HepG2 (cell line): ENCODE data around the gene PDGFD. TPM values are rescaled to one million over a fixed set of nuclear protein-coding genes. Genes with fewer than 3 reads are reported as not detected.

Experiments used
- ATAC-seq: fragments of 200-7000 bp; cut with Tn5 transposase; 3 replicates; pipeline ENCODE4 v1.9.1; 2020; ENCODE audit warnings: mild to moderate bottlenecking, moderate library complexity
- BruUV-seq: library from RNA; stranded (reverse); fragments of 400-500 nt; replicated peaks from 2 replicates; lab custom pipeline; 2021; lab: Mats Ljungman, UMichigan
- CTCF ChIA-PET: fragments of 300-600 bp; formaldehyde crosslinking; extraction: SDS; loops from one replicate; lab custom pipeline; 2021; ENCODE audit warnings: low total read pairs, inconsistent platforms, low intra/inter-chr PET ratio; lab: Yijun Ruan, JAX
- POLR2A ChIA-PET: fragments of 350-600 bp; sonication (Branson Sonifier 250); formaldehyde crosslinking; loops from one replicate; lab custom pipeline; 2020; ENCODE audit warnings: antibody characterized with exemption, inconsistent platforms; lab: Yijun Ruan, JAX
- DNase-seq: peaks from one replicate; pipeline ENCODE4 v3.0.0-alpha.2; 2015; ENCODE audit warnings: low spot score
- FAIRE-seq: peaks from 3 replicates; lab custom pipeline; 2011; peaks lifted over from hg19 to GRCh38; lab: Jason Lieb, UNC
- H2AFZ ChIP-seq: one replicate; pipeline ENCODE4 v1.6.1; 2011; ENCODE audit warnings: low read length, inconsistent platforms
- H3K27ac ChIP-seq: fragments of 300-600 bp; 3 replicates; pipeline ENCODE4 v1.8.0; 2011; ENCODE audit warnings: mixed run types, mild to moderate bottlenecking, mixed read lengths, low read length, inconsistent platforms; ENCODE audit not compliant: insufficient read depth; ENCODE audit errors: extremely low read length
- H3K27me3 ChIP-seq, 2 experiments: fragments of 200-600 bp in 1 of 2; 2 replicates in 1 of 2; 3 replicates in 1 of 2; pipeline versions ENCODE4 v1.6.0 to v1.8.0; 2011; ENCODE audit warnings: low read length in 2 of 2, mild to moderate bottlenecking in 2 of 2, moderate library complexity in 2 of 2, inconsistent platforms in 1 of 2; ENCODE audit not compliant: insufficient read depth in 2 of 2, control insufficient read depth in 1 of 2
- H3K36me3 ChIP-seq, 2 experiments: fragments of 200-600 bp in 1 of 2; replicated peaks in 1 of 2; 2 replicates in 1 of 2; 3 replicates in 1 of 2; pipeline versions ENCODE4 v1.5.1 to v1.8.0; 2011; ENCODE audit warnings: low read length in 2 of 2, inconsistent platforms in 1 of 2; ENCODE audit not compliant: insufficient read depth in 2 of 2, control insufficient read depth in 1 of 2
- H3K4me1 ChIP-seq: 2 replicates; pipeline ENCODE4 v1.5.1; 2012; ENCODE audit warnings: low read length, inconsistent platforms; ENCODE audit not compliant: insufficient read depth
- H3K4me2 ChIP-seq: 2 replicates; pipeline ENCODE4 v1.6.0; 2011; ENCODE audit warnings: low read depth, low read length, inconsistent platforms
- H3K4me3 ChIP-seq, 3 experiments: fragments of 200-600 bp in 1 of 3; sonication (generic), shearing (Covaris generic) in 1 of 3; replicated peaks in 1 of 3; 2 replicates each; pipeline ENCODE4 v1.5.1; 2011 to 2016; ENCODE audit warnings: low read length in 3 of 3, inconsistent platforms in 2 of 3, low read depth in 2 of 3, mild to moderate bottlenecking in 2 of 3, control low read depth in 1 of 3, mixed read lengths in 1 of 3; ENCODE audit not compliant: insufficient read depth in 1 of 3
- H3K79me2 ChIP-seq: one replicate; pipeline ENCODE4 v1.6.1; 2011; ENCODE audit warnings: low read length, inconsistent platforms; ENCODE audit not compliant: insufficient read depth
- H3K9ac ChIP-seq: 2 replicates; pipeline ENCODE4 v1.6.0; 2011; ENCODE audit warnings: mild to moderate bottlenecking, low read depth, low read length, inconsistent platforms; ENCODE audit not compliant: insufficient read depth
- H3K9me3 ChIP-seq: 2 replicates; pipeline ENCODE4 v1.5.1; 2012; ENCODE audit warnings: mild to moderate bottlenecking, low read length
- H4K20me1 ChIP-seq: 2 replicates; pipeline ENCODE4 v1.6.0; 2011; ENCODE audit warnings: inconsistent platforms, mild to moderate bottlenecking, low read length, moderate library complexity; ENCODE audit not compliant: insufficient read depth
- GRHL1 ChIP-seq: sonication (generic); formaldehyde crosslinking; conservative IDR thresholded peaks from 2 replicates; pipeline ENCODE4 v1.8.0; 2022; ENCODE audit warnings: missing genetic modification reagents
- HBP1 ChIP-seq: IDR thresholded peaks from 2 replicates; pipeline ENCODE4 v1.6.1; 2016; ENCODE audit warnings: low read depth, control low read depth
- HES4 ChIP-seq: sonication (generic); formaldehyde crosslinking; IDR thresholded peaks from 2 replicates; pipeline ENCODE4 v1.9.0; 2021; ENCODE audit warnings: mild to moderate bottlenecking, missing genetic modification reagents, borderline replicate concordance
- HOXD1 ChIP-seq: sonication (generic); formaldehyde crosslinking; IDR thresholded peaks from 2 replicates; pipeline ENCODE4 v1.5.0; 2020; ENCODE audit warnings: missing genetic modification reagents
- KDM3A ChIP-seq: IDR thresholded peaks from 2 replicates; pipeline ENCODE4 v1.6.1; 2018; ENCODE audit warnings: low read depth, missing compliant biosample characterization
- RXRB ChIP-seq: IDR thresholded peaks from 2 replicates; pipeline ENCODE4 v1.6.1; 2016; ENCODE audit warnings: borderline replicate concordance, missing genetic modification reagents, missing compliant biosample characterization
- TCF12 ChIP-seq, 2 experiments: fragments of 450-650 bp in 1 of 2; sonication (generic) in 1 of 2; formaldehyde crosslinking in 1 of 2; IDR thresholded peaks; 2 replicates each; pipeline versions ENCODE4 v1.6.1 to v1.8.0; 2017 to 2022; ENCODE audit warnings: antibody characterized with exemption in 1 of 2, mild to moderate bottlenecking in 1 of 2, missing genetic modification reagents in 1 of 2, moderate library complexity in 1 of 2
- TP53 ChIP-seq: sonication (generic); formaldehyde crosslinking; conservative IDR thresholded peaks from 2 replicates; pipeline ENCODE4 v1.4.0; 2020; ENCODE audit warnings: missing genetic modification reagents
- TSC22D2 ChIP-seq: sonication (generic); formaldehyde crosslinking; IDR thresholded peaks from 2 replicates; pipeline ENCODE4 v1.5.1; 2020; ENCODE audit warnings: missing genetic modification reagents, mild to moderate bottlenecking, borderline replicate concordance
- YEATS2 ChIP-seq: sonication (generic); formaldehyde crosslinking; IDR thresholded peaks from 2 replicates; pipeline ENCODE4 v1.4.0; 2020; ENCODE audit warnings: missing genetic modification reagents, borderline replicate concordance
- ZNF160 ChIP-seq: sonication (generic); formaldehyde crosslinking; IDR thresholded peaks from 2 replicates; pipeline ENCODE4 v1.8.0; 2022; ENCODE audit warnings: mild to moderate bottlenecking, inconsistent platforms, missing genetic modification reagents
- ZNF276 ChIP-seq: sonication (generic); formaldehyde crosslinking; IDR thresholded peaks from 2 replicates; pipeline ENCODE4 v1.4.0; 2020; ENCODE audit warnings: mild to moderate bottlenecking, low read depth, missing genetic modification reagents
- ZNF589 ChIP-seq: sonication (generic); formaldehyde crosslinking; conservative IDR thresholded peaks from 2 replicates; pipeline ENCODE4 v1.8.0; 2022; ENCODE audit warnings: mild to moderate bottlenecking, moderate library complexity, missing genetic modification reagents
- ZNF772 ChIP-seq: sonication (generic); formaldehyde crosslinking; IDR thresholded peaks from 2 replicates; pipeline ENCODE4 v1.5.0; 2020; ENCODE audit warnings: mild to moderate bottlenecking, missing genetic modification reagents
- ZNF780A ChIP-seq: sonication (generic); formaldehyde crosslinking; IDR thresholded peaks from 2 replicates; pipeline ENCODE4 v1.8.0; 2022; ENCODE audit warnings: mild to moderate bottlenecking, missing genetic modification reagents, moderate library complexity
- ZNF790 ChIP-seq: sonication (generic); formaldehyde crosslinking; IDR thresholded peaks from 2 replicates; pipeline ENCODE4 v1.8.0; 2022; ENCODE audit warnings: missing genetic modification reagents, mild to moderate bottlenecking, borderline replicate concordance
- WGBS: methylation state at CpG from one replicate; pipeline ENCODE4 v1.1.6; 2017; ENCODE audit warnings: low lambda C conversion rate; 5-methylcytosine and 5-hydroxymethylcytosine counted together
- in situ Hi-C: cut with HindIII; loops from 2 replicates; pipeline ENCODE4 v1.10.0; 2017; ENCODE audit warnings: low pct_unique_long_range_greater_than_20kb; ENCODE audit not compliant: extremely low pct_ligation_motif_present
- intact Hi-C: fragments of 100-400 bp; cut with micrococcal nuclease; formaldehyde crosslinking; loops from one replicate; pipeline ENCODE4 v1.10.0; 2022; ENCODE audit not compliant: unreplicated experiment
- polyA plus RNA-seq, 8 experiments: library from polyadenylated mRNA; depleted of rRNA in 3 of 8; stranded (reverse) in 7 of 8; unstranded in 1 of 8; fragments of >200 nt; fragmentation: Illumina TruSeq in 4 of 8; extraction: Trizol in 4 of 8; gene quantifications; 2 replicates each; pipeline versions ENCODE4 v1.2.1 to v1.2.3, GENCODE V29; 2011 to 2016; ENCODE audit warnings: low read depth in 4 of 8, missing spikeins in 1 of 8, mixed read lengths in 1 of 8; ENCODE audit not compliant: insufficient read depth in 1 of 8
- total RNA-seq, 5 experiments: library from RNA; depleted of rRNA; stranded (reverse); fragments of >200 nt; fragmentation: Illumina TruSeq; extraction: Trizol; gene quantifications; 2 replicates each; pipeline ENCODE4 v1.2.3, GENCODE V29; 2016; ENCODE audit warnings: low read depth in 1 of 5
- TF ChIP-seq, protein P1 (sequence below): IDR thresholded peaks from 2 replicates; pipeline ENCODE4 v1.6.1; 2016; ENCODE audit warnings: mild to moderate bottlenecking, missing biosample characterization, missing genetic modification reagents

PDGFD gene
- total and polyA plus RNA-seq, 2 of the 13 experiments (the other 11 are each of a cell fraction or from before 2014, with no cell fraction given), result 0.09 to 0.29 TPM

GRCh38 chr11:103929170-103929903 lies 234.6 kb downstream of the PDGFD start:
- H3K27ac ChIP-seq, result no peak overlapping the region
- WGBS, result 3% methylated on average over 3 of the region's 3 CpGs
- no peak overlapping the region for H3K4me3 ChIP-seq
- DNase-seq (no peak), ATAC-seq (no peak), FAIRE-seq (no peak)
- no peaks in the 10 kb centered on the region for H3K36me3 ChIP-seq
- in situ Hi-C loops (no loop called here), intact Hi-C loops (no loop called here)
- POLR2A ChIA-PET, result no interaction called here
- CTCF ChIA-PET, result no interaction called here
- TF ChIP-seq HOXD1 (CRISPR knock-in tag) (no peak), ZNF790 (CRISPR knock-in tag) (no peak), ZNF589 (CRISPR knock-in tag) (no peak), TCF12 (IDR thresholded peaks at IDR 0.05) (no peak), TCF12 (CRISPR knock-in tag; IDR thresholded peaks at IDR 0.05) (no peak), ZNF780A (CRISPR knock-in tag) (no peak), ZNF772 (no peak), KDM3A (no peak), RXRB (no peak), TP53 (CRISPR knock-in tag) (no peak), HBP1 (no peak), GRHL1 (CRISPR knock-in tag) (no peak), ZNF160 (no peak), TSC22D2 (CRISPR knock-in tag) (no peak), YEATS2 (CRISPR knock-in tag) (no peak), ZNF276 (CRISPR knock-in tag) (no peak), HES4 (CRISPR knock-in tag) (no peak)
- TF ChIP-seq, protein P1, sequence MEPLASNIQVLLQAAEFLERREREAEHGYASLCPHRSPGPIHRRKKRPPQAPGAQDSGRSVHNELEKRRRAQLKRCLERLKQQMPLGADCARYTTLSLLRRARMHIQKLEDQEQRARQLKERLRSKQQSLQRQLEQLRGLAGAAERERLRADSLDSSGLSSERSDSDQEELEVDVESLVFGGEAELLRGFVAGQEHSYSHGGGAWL (CRISPR knock-in tag), result no peak
- H3K27me3 ChIP-seq, result no peaks in the 10 kb centered on the region
- no peak overlapping the region for H3K4me2 ChIP-seq
- no peaks in the 10 kb centered on the region for H4K20me1 ChIP-seq
- H2AFZ ChIP-seq, result no peak overlapping the region
- H3K9ac ChIP-seq, result no peak overlapping the region
- BruUV-seq, result no TSS peak
- H3K4me1 ChIP-seq, result no peaks in the 10 kb centered on the region
- peaks cover 26% of the 10 kb centered on the region for H3K9me3 ChIP-seq
- no peaks in the 10 kb centered on the region for H3K79me2 ChIP-seq
